CD4-positive, alpha-beta T cell treated with Interleukin-15 for 4 hours (primary cell): Measurements from ENCODE around the gene SFXN5.
A peak's percentile ranks its signal among the peaks of the same experiment; 100 is the strongest.
"Not testable (repeated sequence)": the region's sequence is repeated elsewhere in the genome, so short reads cannot be mapped to it uniquely, and the experiment has no call there.

Source experiments
- DNase-seq: peaks from one replicate; pipeline ENCODE4 v3.0.0-alpha.2; 2020; ENCODE audit warnings: low spot score

SFXN5 gene

GRCh38 chr2:73078457-73079411, 7.2 kb upstream of the SFXN5 start:
- no peak for DNase-seq

- no peak for DNase-seq
These were observed 5.9 kb upstream of the SFXN5 start for GRCh38 chr2:73077424-73077795.

GRCh38 chr2:73076701-73077423, 5.3 kb upstream of the SFXN5 start:
- DNase-seq: no peak

- no peak for DNase-seq
These were observed 4.2 kb upstream of the SFXN5 start for GRCh38 chr2:73075477-73076373.

GRCh38 chr2:73074110-73075069, 2.9 kb upstream of the SFXN5 start:
- no peak for DNase-seq

- DNase-seq: no peak
These were observed 904 bp upstream of the SFXN5 start for GRCh38 chr2:73072416-73072815.

- DNase-seq: no peak
These were observed 550 bp upstream of the SFXN5 start for GRCh38 chr2:73072129-73072395.

GRCh38 chr2:73070643-73071359, 711 bp downstream of the SFXN5 start:
- DNase-seq: peak; percentile 12

GRCh38 chr2:73069855-73070642, 1.5 kb downstream of the SFXN5 start:
- no peak for DNase-seq

- no peak for DNase-seq
These were observed 2.3 kb downstream of the SFXN5 start for GRCh38 chr2:73069041-73069854.

- DNase-seq: no peak
These were observed 3.4 kb downstream of the SFXN5 start for GRCh38 chr2:73068147-73068546.

GRCh38 chr2:73067043-73067442, 4.5 kb downstream of the SFXN5 start:
- DNase-seq: no peak

GRCh38 chr2:73065070-73065469, 6.4 kb downstream of the SFXN5 start:
- not testable (repeated sequence) for DNase-seq

- DNase-seq: no peak
These were observed 7.3 kb downstream of the SFXN5 start for GRCh38 chr2:73063909-73064875.

- no peak for DNase-seq
These were observed 8.0 kb downstream of the SFXN5 start for GRCh38 chr2:73063472-73063871.

- DNase-seq: no peak
These were observed 12.4 kb downstream of the SFXN5 start for GRCh38 chr2:73059106-73059505.

- no peak for DNase-seq
These were observed 16.5 kb downstream of the SFXN5 start for GRCh38 chr2:73054980-73055379.
